HG03521 (cell line): Measurements from ENCODE around the gene NAT8L.

Experiments
- ATAC-seq: cut with Tn5 transposase; IDR thresholded peaks from one replicate; pipeline ENCODE4 v1.9.1; 2021; ENCODE audit warnings: mild to moderate bottlenecking, moderate library complexity; ENCODE audit not compliant: unreplicated experiment

Gene NAT8L

GRCh38 chr4:2044542-2045517, 14.3 kb upstream of the NAT8L start:
- no peak for ATAC-seq

GRCh38 chr4:2045518-2045951, 13.6 kb upstream of the NAT8L start:
- ATAC-seq, result no peak

- ATAC-seq, result no peak
Measured at GRCh38 chr4:2046031-2046961, 12.8 kb upstream of the NAT8L start.

GRCh38 chr4:2047031-2047660, 12.0 kb upstream of the NAT8L start:
- ATAC-seq, result no peak

- ATAC-seq, result no peak
Measured at GRCh38 chr4:2047781-2048581, 11.1 kb upstream of the NAT8L start.

- ATAC-seq, result no peak
Measured at GRCh38 chr4:2048831-2049230, 10.3 kb upstream of the NAT8L start.

GRCh38 chr4:2049381-2049780, 9.7 kb upstream of the NAT8L start:
- no peak for ATAC-seq

- no peak for ATAC-seq
Measured at GRCh38 chr4:2049811-2050210, 9.3 kb upstream of the NAT8L start.

GRCh38 chr4:2051086-2051485, 8.0 kb upstream of the NAT8L start:
- ATAC-seq, result no peak

- no peak for ATAC-seq
Measured at GRCh38 chr4:2054217-2054616, 4.9 kb upstream of the NAT8L start.

- ATAC-seq, result no peak
Measured at GRCh38 chr4:2057382-2058065, 1.6 kb upstream of the NAT8L start.

GRCh38 chr4:2058264-2059045, 672 bp upstream of the NAT8L start:
- ATAC-seq, result no peak

GRCh38 chr4:2059726-2060602, 837 bp downstream of the NAT8L start:
- ATAC-seq, result no peak

- no peak for ATAC-seq
Measured at GRCh38 chr4:2060611-2061185, 1.6 kb downstream of the NAT8L start.

GRCh38 chr4:2061186-2062131, 2.3 kb downstream of the NAT8L start:
- ATAC-seq, result no peak

GRCh38 chr4:2062168-2062807, 3.2 kb downstream of the NAT8L start:
- ATAC-seq, result no peak
